IMR-90 (cell line): Measurements from ENCODE around the gene TTC39B. TPM values are rescaled to one million over a fixed set of nuclear protein-coding genes. Genes with fewer than 3 reads are reported as not detected.

Source experiments
- ATAC-seq: fragments of 200-7000 bp; cut with Tn5 transposase; 2 replicates; pipeline ENCODE4 v1.9.1; 2020; ENCODE audit warnings: low read depth, mild to moderate bottlenecking, moderate library complexity
- BruUV-seq: library from RNA; stranded (reverse); fragments of 400-500 nt; replicated peaks from 2 replicates; lab custom pipeline; 2021; lab: Mats Ljungman, UMichigan
- CTCF ChIA-PET: fragments of 300-600 bp; formaldehyde crosslinking; extraction: SDS; loops from one replicate; lab custom pipeline; 2021; ENCODE audit warnings: antibody characterized with exemption; lab: Yijun Ruan, JAX
- POLR2A ChIA-PET: fragments of 300-600 bp; sonication (Branson Sonifier 250); formaldehyde crosslinking; loops from one replicate; lab custom pipeline; 2022; ENCODE audit warnings: antibody characterized with exemption; ENCODE audit not compliant: unreplicated experiment; lab: Charles Lee
- DNase-seq: peaks from one replicate; pipeline ENCODE4 v3.0.0; 2013
- H2AFZ ChIP-seq: replicated peaks from 2 replicates; pipeline ENCODE3; 2013; ENCODE audit warnings: low read length, mild to moderate bottlenecking; ENCODE audit not compliant: poor library complexity
- H2AK5ac ChIP-seq: 2 replicates; pipeline ENCODE4 v1.6.1; 2013; ENCODE audit warnings: low read depth, low read length, inconsistent platforms
- H2AK9ac ChIP-seq: replicated peaks from 2 replicates; pipeline ENCODE3; 2013; ENCODE audit warnings: mild to moderate bottlenecking, low read depth, low read length, moderate library complexity; ENCODE audit not compliant: poor library complexity
- H2BK120ac ChIP-seq: 2 replicates; pipeline ENCODE4 v1.6.1; 2013; ENCODE audit warnings: low read depth, low read length, inconsistent platforms
- H2BK15ac ChIP-seq: 3 replicates; pipeline ENCODE4 v1.6.1; 2013; ENCODE audit warnings: low read depth, low read length, inconsistent platforms
- H2BK20ac ChIP-seq: 2 replicates; pipeline ENCODE4 v1.6.1; 2013; ENCODE audit warnings: low read depth, mild to moderate bottlenecking, inconsistent platforms, low read length, moderate library complexity
- H2BK5ac ChIP-seq: 2 replicates; pipeline ENCODE4 v1.6.1; 2013; ENCODE audit warnings: mild to moderate bottlenecking, low read depth, low read length, inconsistent platforms; ENCODE audit not compliant: poor library complexity, severe bottlenecking
- H3K14ac ChIP-seq: replicated peaks from 2 replicates; pipeline ENCODE4 v1.6.1; 2013; ENCODE audit warnings: low read depth, low read length, inconsistent platforms
- H3K18ac ChIP-seq: 2 replicates; pipeline ENCODE4 v1.6.1; 2013; ENCODE audit warnings: low read depth, low read length, control low read depth
- H3K23ac ChIP-seq: 2 replicates; pipeline ENCODE4 v1.6.1; 2013; ENCODE audit warnings: low read depth, low read length, inconsistent platforms
- H3K27ac ChIP-seq: 2 replicates; pipeline ENCODE4 v1.5.1; 2013; ENCODE audit warnings: mild to moderate bottlenecking, control low read depth, low read length; ENCODE audit not compliant: insufficient read depth
- H3K27me3 ChIP-seq: 2 replicates; pipeline ENCODE4 v1.6.1; 2013; ENCODE audit warnings: low read length; ENCODE audit not compliant: control insufficient read depth, insufficient read depth
- H3K36me3 ChIP-seq: 2 replicates; pipeline ENCODE4 v1.6.1; 2013; ENCODE audit warnings: low read length, mixed read lengths; ENCODE audit not compliant: control insufficient read depth, insufficient read depth
- H3K4ac ChIP-seq: 2 replicates; pipeline ENCODE4 v1.6.1; 2013; ENCODE audit warnings: low read depth, low read length, inconsistent platforms
- H3K4me1 ChIP-seq: 2 replicates; pipeline ENCODE4 v1.6.1; 2013; ENCODE audit warnings: low read length, mixed read lengths; ENCODE audit not compliant: control insufficient read depth, insufficient read depth
- H3K4me2 ChIP-seq: 2 replicates; pipeline ENCODE4 v1.6.1; 2013; ENCODE audit warnings: low read depth, mild to moderate bottlenecking, control low read depth, low read length, moderate library complexity
- H3K4me3 ChIP-seq: 2 replicates; pipeline ENCODE4 v1.5.1; 2013; ENCODE audit warnings: low read depth, mild to moderate bottlenecking, control low read depth, low read length, moderate library complexity; ENCODE audit not compliant: insufficient read depth
- H3K56ac ChIP-seq: 2 replicates; pipeline ENCODE4 v1.6.1; 2013; ENCODE audit warnings: low read length, inconsistent platforms; ENCODE audit not compliant: insufficient read depth; ENCODE audit errors: extremely low read depth
- H3K79me1 ChIP-seq, 2 experiments: 2 replicates each; pipeline ENCODE4 v1.6.1; 2013; ENCODE audit warnings: low read length in 2 of 2, inconsistent platforms in 1 of 2, low read depth in 1 of 2
- H3K9ac ChIP-seq: 2 replicates; pipeline ENCODE4 v1.6.1; 2013; ENCODE audit warnings: low read depth, low read length, control low read depth
- H3K9me1 ChIP-seq: 2 replicates; pipeline ENCODE4 v1.6.1; 2013; ENCODE audit warnings: low read length, inconsistent platforms; ENCODE audit not compliant: insufficient read depth
- H3K9me3 ChIP-seq: 2 replicates; pipeline ENCODE4 v1.6.1; 2013; ENCODE audit warnings: low read length; ENCODE audit not compliant: control insufficient read depth, insufficient read depth
- H4K20me1 ChIP-seq: 2 replicates; pipeline ENCODE4 v1.6.1; 2013; ENCODE audit warnings: low read length, inconsistent platforms; ENCODE audit not compliant: insufficient read depth
- H4K5ac ChIP-seq: 2 replicates; pipeline ENCODE4 v1.6.1; 2013; ENCODE audit warnings: mild to moderate bottlenecking, low read depth, low read length, control low read depth
- H4K8ac ChIP-seq, 2 experiments: 2 replicates each; pipeline ENCODE4 v1.6.1; 2013; ENCODE audit warnings: low read depth in 2 of 2, low read length in 2 of 2, control low read depth in 1 of 2, inconsistent platforms in 1 of 2
- H4K91ac ChIP-seq: 2 replicates; pipeline ENCODE4 v1.6.1; 2013; ENCODE audit warnings: low read depth, low read length, inconsistent platforms; ENCODE audit not compliant: insufficient read depth
- BHLHE40 ChIP-seq: fragments of 150-350 bp; IDR thresholded peaks from 2 replicates; pipeline ENCODE4 v1.6.1; 2016; ENCODE audit warnings: mild to moderate bottlenecking, low read depth, low read length
- CEBPB ChIP-seq: IDR thresholded peaks from 2 replicates; pipeline ENCODE4 v1.6.1; 2012; ENCODE audit warnings: low read depth, low read length, improper control_type of control experiment
- FOS ChIP-seq: fragments of 150-350 bp; IDR thresholded peaks from 2 replicates; pipeline ENCODE4 v1.6.1; 2016; ENCODE audit warnings: low read depth, low read length
- MAZ ChIP-seq: IDR thresholded peaks from 2 replicates; pipeline ENCODE4 v1.6.1; 2012; ENCODE audit warnings: low read depth, mild to moderate bottlenecking, low read length, improper control_type of control experiment, moderate library complexity, borderline replicate concordance
- NFE2L2 ChIP-seq: fragments of 150-350 bp; IDR thresholded peaks from 2 replicates; pipeline ENCODE4 v1.6.1; 2016; ENCODE audit warnings: low read depth, mild to moderate bottlenecking, low read length
- SMC3 ChIP-seq: fragments of 150-350 bp; IDR thresholded peaks from 2 replicates; pipeline ENCODE4 v1.6.1; 2016; ENCODE audit warnings: low read depth, mild to moderate bottlenecking, antibody characterized with exemption, low read length, moderate library complexity
- WGBS, 2 experiments: methylation state at CpG; one replicate each; pipeline versions ENCODE4 v1.1.5 to v1.1.7; 2013; ENCODE audit warnings: missing lambda C conversion rate in 2 of 2; ENCODE audit not compliant: insufficient read length in 1 of 2; ENCODE audit errors: extremely low coverage in 2 of 2; 5-methylcytosine and 5-hydroxymethylcytosine counted together
- dilution Hi-C: fragments of 300-500 bp; cut with HindIII; formaldehyde crosslinking; loops from one replicate; pipeline ENCODE4 v1.14.3; 2018; ENCODE audit warnings: low sequenced_read_pairs; ENCODE audit not compliant: unreplicated experiment
- in situ Hi-C: fragments of 300-500 bp; cut with MboI; formaldehyde crosslinking; loops from 3 replicates; pipeline ENCODE4 v1.14.3; 2019; ENCODE audit warnings: low sequenced_read_pairs, inconsistent platforms, mixed read lengths
- intact Hi-C: fragments of 100-400 bp; cut with micrococcal nuclease; formaldehyde crosslinking; loops from 2 replicates; pipeline ENCODE4 v1.10.0; 2022
- polyA plus RNA-seq, 3 experiments: library from polyadenylated mRNA; depleted of rRNA; stranded (reverse); fragments of >200 nt; gene quantifications; 2 replicates each; pipeline ENCODE4 v1.2.3, GENCODE V29; 2012; ENCODE audit warnings: low replicate concordance in 1 of 3
- total RNA-seq: library from RNA; depleted of rRNA; stranded (reverse); fragments of >200 nt; gene quantifications from 2 replicates; pipeline ENCODE4 v1.2.3, GENCODE V29; 2012
- TF ChIP-seq, protein P1 (sequence below): conservative IDR thresholded peaks from 2 replicates; pipeline ENCODE4 v1.5.1; 2012; ENCODE audit warnings: mild to moderate bottlenecking, low read depth, low read length, improper control_type of control experiment
- TF ChIP-seq, protein P2 (sequence below): fragments of 150-350 bp; IDR thresholded peaks from 2 replicates; pipeline ENCODE4 v1.6.1; 2016; ENCODE audit warnings: low read depth, mild to moderate bottlenecking, low read length, moderate library complexity, borderline replicate concordance

Gene TTC39B
- total and polyA plus RNA-seq, 2 of the 4 experiments (the other 2 are of a cell fraction), result 2.5 to 12.2 TPM

DNA sequence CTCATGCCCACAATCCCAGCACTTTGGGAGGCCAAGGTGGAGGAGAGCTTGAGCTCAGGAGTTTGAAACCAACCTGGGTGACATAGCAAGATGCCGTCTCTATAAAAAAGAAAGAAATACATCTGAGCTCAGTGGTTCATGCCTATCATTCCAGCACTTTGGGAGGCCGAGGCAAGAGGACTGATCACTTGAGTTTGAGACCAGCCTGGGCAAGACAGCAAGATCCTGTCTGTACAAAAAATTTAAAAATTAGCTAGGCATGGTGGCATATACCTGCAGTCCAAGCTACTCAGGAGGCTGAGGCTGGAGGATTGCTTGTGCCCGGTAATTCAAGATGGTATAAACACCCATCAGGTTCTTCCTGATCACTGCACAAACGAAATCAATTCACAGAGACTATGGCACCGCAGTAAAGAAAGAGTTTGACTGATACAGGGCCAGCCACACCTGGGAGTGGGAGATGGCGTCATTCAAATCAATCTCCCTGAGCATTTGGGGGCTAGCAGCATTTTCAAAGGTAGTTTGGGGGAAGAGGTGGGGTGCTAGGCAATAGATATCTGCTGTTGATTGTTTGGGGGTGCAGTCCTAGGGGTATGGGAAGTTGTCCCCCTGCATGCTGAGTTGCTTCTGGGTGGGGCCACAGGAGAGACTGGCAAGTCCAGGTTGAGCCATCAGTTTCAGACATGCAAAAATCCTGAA, 169.2 kb downstream of the TTC39B start:
- Histone ChIP-seq H3K27me3 (peaks cover 8% of the 10 kb centered on the region), H3K14ac (no peak overlapping the region), H3K23ac (no peak overlapping the region), H3K4ac (no peak overlapping the region), H2BK120ac (no peak overlapping the region), H3K4me3 (no peak overlapping the region), H3K9ac (no peak overlapping the region), H4K91ac (no peak overlapping the region), H3K27ac (no peak overlapping the region), H3K4me2 (no peak overlapping the region), H3K9me1 (no peaks in the 10 kb centered on the region), H4K5ac (no peak overlapping the region), H2AK5ac (no peak overlapping the region), H3K36me3 (no peaks in the 10 kb centered on the region), H4K8ac (no peak overlapping the region), H2BK20ac (no peak overlapping the region), H3K18ac (no peak overlapping the region), H4K20me1 (no peaks in the 10 kb centered on the region), H3K56ac (no peak overlapping the region), H3K79me1 (no peaks in the 10 kb centered on the region), H2BK5ac (no peak overlapping the region), H3K4me1 (no peaks in the 10 kb centered on the region), H3K9me3 (no peaks in the 10 kb centered on the region), H2AK9ac (no peak overlapping the region), H2BK15ac (no peak overlapping the region), H2AFZ (no peak overlapping the region)
- intact Hi-C loops (loop anchor here (10.0 kb wide), 1 partner anchor 373 kb away; no protein-coding TSS in a partner anchor), in situ Hi-C loops (loop anchor here (5.0 to 25.0 kb wide), 3 partner anchors 36 to 301 kb away; no protein-coding TSS in a partner anchor), dilution Hi-C loops (no loop called here)
- no peak for TF ChIP-seq MAZ
- no peak for TF ChIP-seq NFE2L2
- TF ChIP-seq, protein P1, sequence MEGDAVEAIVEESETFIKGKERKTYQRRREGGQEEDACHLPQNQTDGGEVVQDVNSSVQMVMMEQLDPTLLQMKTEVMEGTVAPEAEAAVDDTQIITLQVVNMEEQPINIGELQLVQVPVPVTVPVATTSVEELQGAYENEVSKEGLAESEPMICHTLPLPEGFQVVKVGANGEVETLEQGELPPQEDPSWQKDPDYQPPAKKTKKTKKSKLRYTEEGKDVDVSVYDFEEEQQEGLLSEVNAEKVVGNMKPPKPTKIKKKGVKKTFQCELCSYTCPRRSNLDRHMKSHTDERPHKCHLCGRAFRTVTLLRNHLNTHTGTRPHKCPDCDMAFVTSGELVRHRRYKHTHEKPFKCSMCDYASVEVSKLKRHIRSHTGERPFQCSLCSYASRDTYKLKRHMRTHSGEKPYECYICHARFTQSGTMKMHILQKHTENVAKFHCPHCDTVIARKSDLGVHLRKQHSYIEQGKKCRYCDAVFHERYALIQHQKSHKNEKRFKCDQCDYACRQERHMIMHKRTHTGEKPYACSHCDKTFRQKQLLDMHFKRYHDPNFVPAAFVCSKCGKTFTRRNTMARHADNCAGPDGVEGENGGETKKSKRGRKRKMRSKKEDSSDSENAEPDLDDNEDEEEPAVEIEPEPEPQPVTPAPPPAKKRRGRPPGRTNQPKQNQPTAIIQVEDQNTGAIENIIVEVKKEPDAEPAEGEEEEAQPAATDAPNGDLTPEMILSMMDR, result no peak
- TF ChIP-seq FOS, result no peak
- TF ChIP-seq BHLHE40, result no peak
- TF ChIP-seq SMC3, result no peak
- TF ChIP-seq, protein P2, sequence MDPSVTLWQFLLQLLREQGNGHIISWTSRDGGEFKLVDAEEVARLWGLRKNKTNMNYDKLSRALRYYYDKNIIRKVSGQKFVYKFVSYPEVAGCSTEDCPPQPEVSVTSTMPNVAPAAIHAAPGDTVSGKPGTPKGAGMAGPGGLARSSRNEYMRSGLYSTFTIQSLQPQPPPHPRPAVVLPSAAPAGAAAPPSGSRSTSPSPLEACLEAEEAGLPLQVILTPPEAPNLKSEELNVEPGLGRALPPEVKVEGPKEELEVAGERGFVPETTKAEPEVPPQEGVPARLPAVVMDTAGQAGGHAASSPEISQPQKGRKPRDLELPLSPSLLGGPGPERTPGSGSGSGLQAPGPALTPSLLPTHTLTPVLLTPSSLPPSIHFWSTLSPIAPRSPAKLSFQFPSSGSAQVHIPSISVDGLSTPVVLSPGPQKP, result no peak
- TF ChIP-seq CEBPB, result no peak
- POLR2A ChIA-PET, result no interaction called here
- ATAC-seq, result no peak
- DNase-seq, result no peak
- 67% methylated on average over 1 of the region's 6 CpGs; no CpG with 5 or more reads in 1 of the 2 experiments for WGBS, 2 experiments
- CTCF ChIA-PET, result no interaction called here
- BruUV-seq, result no TSS peak
